Adrenal gland (tissue), 12 donors: ENCODE measurements around the gene FAM8A1. TPM values are rescaled to one million over a fixed set of nuclear protein-coding genes. Genes with fewer than 3 reads are reported as not detected.

ENCODE experiments used
- DNase-seq, 7 donors: peaks; one replicate each; pipeline ENCODE4 v3.0.0-alpha.2; 2019 to 2020
- H3K27ac ChIP-seq, 5 donors: fragments of 200-600 bp; sonication (generic) in 4 of 5; 1 replicate in 3 of 5; 2 replicates in 2 of 5; pipeline versions ENCODE4 v1.5.1 to v1.8.0; 2016 to 2020; ENCODE audit warnings: mild to moderate bottlenecking in 1 of 5
- H3K27me3 ChIP-seq: fragments of 200-600 bp; 2 replicates; pipeline ENCODE4 v1.8.0; 2021
- H3K36me3 ChIP-seq, 2 donors: fragments of 200-600 bp; replicated peaks in 1 of 2; 1 replicate in 1 of 2; 2 replicates in 1 of 2; pipeline versions ENCODE4 v1.5.1 to v1.8.0; 2018 to 2022
- H3K4me1 ChIP-seq, 2 donors: fragments of 200-600 bp; replicated peaks in 1 of 2; 1 replicate in 1 of 2; 2 replicates in 1 of 2; pipeline versions ENCODE4 v1.5.1 to v1.8.0; 2018 to 2021
- H3K4me3 ChIP-seq, 4 donors: fragments of 200-600 bp; sonication (generic) in 3 of 4; one replicate each; pipeline ENCODE4 v1.5.1; 2016 to 2018
- H3K9me3 ChIP-seq, 3 donors: fragments of 200-600 bp; sonication (generic) in 1 of 3; replicated peaks in 1 of 3; 1 replicate in 2 of 3; 2 replicates in 1 of 3; pipeline versions ENCODE4 v1.5.1 to v1.8.0; 2016 to 2021
- POLR2A ChIP-seq, 2 donors: fragments of 450-650 bp; IDR thresholded peaks; one replicate each; pipeline ENCODE4 v1.6.1; 2017; ENCODE audit warnings: antibody characterized with exemption in 2 of 2, mild to moderate bottlenecking in 2 of 2, moderate library complexity in 1 of 2
- WGBS, 4 donors: extraction: QIAGEN DNeasy Blood & Tissue Kit in 2 of 4; methylation state at CpG; one replicate each; pipeline versions ENCODE4 v1.1.5 to v1.1.7; 2013 to 2017; 5-methylcytosine and 5-hydroxymethylcytosine counted together
- intact Hi-C, 2 donors: fragments of 100-400 bp; cut with DNase I; formaldehyde crosslinking; loops; one replicate each; pipeline versions ENCODE4 v1.14.1 to v1.15.0; 2022 to 2023
- polyA plus RNA-seq, 3 donors: library from polyadenylated mRNA; stranded (reverse); fragments of 200-250 nt in 2 of 3; fragments of 350-450 nt in 1 of 3; fragmentation: Illumina TruSeq in 1 of 3; extraction: RNeasy Lipid Tissue Mini Kit (QIAGEN cat#74804) in 1 of 3; gene quantifications; one replicate each; pipeline ENCODE4 v1.2.3, GENCODE V29; 2013 to 2014
- small RNA-seq, 2 donors: library from RNA; depleted of rRNA; stranded (forward); fragments of <200 nt; gene quantifications; one replicate each; pipeline ENCODE3, GENCODE V24; 2016
- total RNA-seq, 9 donors: library from RNA; depleted of rRNA in 4 of 9; stranded (reverse); fragments of >200 nt in 4 of 9; fragments of 120-200 nt in 1 of 9; fragmentation: NEBNext Ultra II Directional in 1 of 9; extraction: Animal tissue kit (Norgen Biotek cat#: 25700) in 1 of 9; gene quantifications; one replicate each; pipeline versions ENCODE4 v1.1.0 to v1.2.4, GENCODE V29; 2013 to 2023
- TF ChIP-seq, protein P1 (sequence below), 6 experiments: fragments of 450-650 bp in 4 of 6; fragments of 200-600 bp in 2 of 6; sonication (generic) in 1 of 6; IDR thresholded peaks; 1 replicate in 5 of 6; 2 replicates in 1 of 6; pipeline versions ENCODE4 v1.5.1 to v1.8.0; 2016 to 2021; ENCODE audit warnings: antibody characterized with exemption in 6 of 6, mild to moderate bottlenecking in 2 of 6, moderate library complexity in 1 of 6
- donor health status: healthy with polysubstance abuse.
- donor health status: Bipolar disorder and iron deficiency.
- donor health status: DM: yes; HTN: yes; CAD: no.
- donor health status: DM: no; HTN: no; CAD: no.
- donor health status: DM: no; HTN: no; CAD: no.
- donor health status: DM: yes; HTN: yes; CAD: no.

FAM8A1 gene
- total and polyA plus RNA-seq, 12 donors = 6.5 to 34.7 (median 21.5) TPM

DNA sequence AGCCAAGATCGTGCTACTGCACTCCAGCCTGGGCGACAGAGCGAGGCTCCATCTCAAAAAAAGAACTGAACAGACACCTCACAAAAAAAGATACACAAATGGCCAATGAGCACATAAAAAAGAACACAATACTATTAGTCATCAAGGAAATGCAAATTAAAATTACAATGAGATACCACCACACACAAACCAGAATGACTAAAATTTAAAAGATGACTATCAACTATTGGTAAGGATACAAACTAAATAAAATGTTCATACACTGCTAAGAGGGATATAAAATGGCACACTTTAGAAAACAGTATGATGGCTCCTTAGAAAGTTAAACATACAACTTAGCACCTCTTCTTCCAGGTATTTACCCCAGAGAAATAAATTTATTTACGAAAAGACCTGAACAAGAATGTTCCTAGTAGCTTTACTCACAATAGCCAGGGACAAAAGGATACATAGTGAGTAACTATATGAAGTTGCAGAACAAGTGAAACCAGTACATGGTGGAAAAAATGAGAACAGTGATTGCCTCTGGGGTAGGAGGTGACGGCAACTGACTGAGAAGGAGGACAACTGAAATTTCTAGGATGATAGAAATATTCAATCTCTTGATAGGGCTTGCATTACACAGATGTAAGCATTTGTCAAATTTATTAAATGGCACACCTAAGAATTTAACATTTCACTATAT, 53.2 kb downstream of the FAM8A1 start:
- peaks cover 0 to 11% of the 10 kb centered on the region in 2 donors for H3K36me3 ChIP-seq
- TF ChIP-seq, protein P1, sequence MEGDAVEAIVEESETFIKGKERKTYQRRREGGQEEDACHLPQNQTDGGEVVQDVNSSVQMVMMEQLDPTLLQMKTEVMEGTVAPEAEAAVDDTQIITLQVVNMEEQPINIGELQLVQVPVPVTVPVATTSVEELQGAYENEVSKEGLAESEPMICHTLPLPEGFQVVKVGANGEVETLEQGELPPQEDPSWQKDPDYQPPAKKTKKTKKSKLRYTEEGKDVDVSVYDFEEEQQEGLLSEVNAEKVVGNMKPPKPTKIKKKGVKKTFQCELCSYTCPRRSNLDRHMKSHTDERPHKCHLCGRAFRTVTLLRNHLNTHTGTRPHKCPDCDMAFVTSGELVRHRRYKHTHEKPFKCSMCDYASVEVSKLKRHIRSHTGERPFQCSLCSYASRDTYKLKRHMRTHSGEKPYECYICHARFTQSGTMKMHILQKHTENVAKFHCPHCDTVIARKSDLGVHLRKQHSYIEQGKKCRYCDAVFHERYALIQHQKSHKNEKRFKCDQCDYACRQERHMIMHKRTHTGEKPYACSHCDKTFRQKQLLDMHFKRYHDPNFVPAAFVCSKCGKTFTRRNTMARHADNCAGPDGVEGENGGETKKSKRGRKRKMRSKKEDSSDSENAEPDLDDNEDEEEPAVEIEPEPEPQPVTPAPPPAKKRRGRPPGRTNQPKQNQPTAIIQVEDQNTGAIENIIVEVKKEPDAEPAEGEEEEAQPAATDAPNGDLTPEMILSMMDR (IDR thresholded peaks at IDR 0.05) = no peak
- no peak for TF ChIP-seq POLR2A (IDR thresholded peaks at IDR 0.05)

DNA sequence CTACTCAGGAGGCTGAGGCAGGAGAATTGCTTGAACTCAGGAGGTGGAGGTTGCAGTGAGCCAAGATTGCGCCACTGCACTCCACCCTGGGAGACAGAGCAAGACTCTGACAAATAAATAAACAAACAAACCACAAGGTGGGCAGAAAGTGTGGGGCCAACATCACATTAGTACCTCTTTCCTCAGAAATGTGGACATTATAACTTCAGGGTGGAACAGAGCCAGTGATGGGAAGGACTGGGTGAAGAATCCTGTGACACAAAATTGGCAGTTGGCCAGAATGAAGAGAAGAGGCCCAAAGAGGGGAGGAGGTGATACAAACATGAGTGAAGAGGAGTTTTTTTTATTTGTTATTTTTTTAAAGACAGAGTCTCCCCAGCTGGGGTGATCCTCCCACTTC, 56.0 kb downstream of the FAM8A1 start:
- intact Hi-C loops = no loop called here
- WGBS, 4 donors = 91 to 100% (median 97%) methylated on average over 1 of the region's 1 CpG

More for the DNA sequence above, 53.2 kb downstream of the FAM8A1 start:
- H3K27ac ChIP-seq = no peak overlapping the region
- H3K4me3 ChIP-seq = no peak overlapping the region
- no peaks in the 10 kb centered on the region for H3K27me3 ChIP-seq
- no peaks in the 10 kb centered on the region for H3K9me3 ChIP-seq
- 75 to 79% (median 78%) methylated on average over 5 of the region's 5 CpGs for WGBS, 4 donors
- DNase-seq = no peak
- no peaks in the 10 kb centered on the region for H3K4me1 ChIP-seq
- intact Hi-C loops = no loop called here

DNA sequence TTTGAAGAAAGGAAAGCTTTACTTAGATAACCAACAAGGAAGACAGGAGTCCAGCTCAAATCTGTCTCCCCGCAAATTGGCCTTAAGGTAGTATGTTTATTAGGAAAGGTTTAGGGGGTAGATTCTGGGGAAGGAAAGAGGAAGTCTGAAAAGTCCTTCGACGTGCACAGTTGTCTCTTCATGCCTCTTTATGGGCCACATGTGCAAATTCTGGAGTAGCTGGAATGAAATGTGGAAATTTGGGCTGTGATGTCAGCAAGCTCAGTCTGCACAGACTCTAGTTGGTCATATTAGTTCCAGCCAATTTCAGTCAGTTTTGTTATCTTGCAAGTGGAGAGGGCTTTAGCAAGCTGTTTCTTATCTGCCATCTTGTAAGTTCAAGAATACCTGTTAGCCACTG, 56.5 kb downstream of the FAM8A1 start:
- Histone ChIP-seq H3K36me3 (peaks cover 0 to 11% of the 10 kb centered on the region in 2 donors), H3K4me1 (no peaks in the 10 kb centered on the region), H3K9me3 (no peaks in the 10 kb centered on the region), H3K4me3 (no peak overlapping the region), H3K27me3 (no peaks in the 10 kb centered on the region), H3K27ac (no peak overlapping the region)
- TF ChIP-seq, protein P1 (IDR thresholded peaks at IDR 0.05) = no peak
- TF ChIP-seq POLR2A (IDR thresholded peaks at IDR 0.05) = no peak
- no peak for DNase-seq
- 58 to 96% (median 76%) methylated on average over 2 to 3 of the region's 3 CpGs for WGBS, 4 donors
- intact Hi-C loops = no loop called here

More for the DNA sequence above, 56.0 kb downstream of the FAM8A1 start:
- Histone ChIP-seq H3K9me3 (no peaks in the 10 kb centered on the region), H3K4me1 (no peaks in the 10 kb centered on the region), H3K27ac (no peak overlapping the region), H3K27me3 (no peaks in the 10 kb centered on the region), H3K4me3 (no peak overlapping the region), H3K36me3 (peaks cover 0 to 6% of the 10 kb centered on the region in 2 donors)
- TF ChIP-seq, protein P1 (IDR thresholded peaks at IDR 0.05) = no peak
- peak in 1 of 7 donors; percentile 14 for DNase-seq

Small RNA genes lying within 50 kb of the gene (small RNA-seq; reads per million reads assigned to genes)
- gene RNU6-190P = 0 reads per million in 2 donors
- 0 reads per million in 2 donors for gene SUMO2P13

Other genes with a start within 250 kb of the FAM8A1 start
- 10 to 100 TPM in 7 of 9 donors, 1 to 10 TPM in 2; 1.3 to 21.9 (median 13.4) TPM for gene CAP2, start 206.7 kb upstream of the FAM8A1 start, total RNA-seq
- 10 to 100 TPM in 1 of 3 donors, 1 to 10 TPM in 2; 8.6 to 13.8 (median 8.8) TPM for gene CAP2, start 206.7 kb upstream of the FAM8A1 start, polyA plus RNA-seq
- gene NUP153, start 106.6 kb downstream of the FAM8A1 start, total RNA-seq = 10 to 100 TPM; 17.1 to 31.4 (median 29.5) TPM
- 10 to 100 TPM in 1 of 3 donors, 1 to 10 TPM in 2; 4.6 to 29.5 (median 6.7) TPM for gene NUP153, start 106.6 kb downstream of the FAM8A1 start, polyA plus RNA-seq